HepG2 (cell line): ENCODE data around the gene CHMP1A. TPM values are rescaled to one million over a fixed set of nuclear protein-coding genes. Genes with fewer than 3 reads are reported as not detected.

ENCODE experiments used
- AFF4 ChIP-seq: sonication (generic); formaldehyde crosslinking; IDR thresholded peaks from 2 replicates; pipeline ENCODE4 v1.4.0; 2020; ENCODE audit warnings: missing genetic modification reagents
- CENPX ChIP-seq: sonication (generic); formaldehyde crosslinking; IDR thresholded peaks from 2 replicates; pipeline ENCODE4 v1.9.0; 2021; ENCODE audit warnings: mild to moderate bottlenecking, missing genetic modification reagents, moderate library complexity
- HIC2 ChIP-seq: sonication (generic); formaldehyde crosslinking; IDR thresholded peaks from 2 replicates; pipeline ENCODE4 v1.9.0; 2022; ENCODE audit warnings: low read depth, missing genetic modification reagents
- PAWR ChIP-seq: sonication (generic); formaldehyde crosslinking; IDR thresholded peaks from 2 replicates; pipeline ENCODE4 v1.4.0; 2020; ENCODE audit warnings: missing genetic modification reagents, mild to moderate bottlenecking, borderline replicate concordance
- POLR2AphosphoS2 ChIP-seq: IDR thresholded peaks from 2 replicates; pipeline ENCODE4 v1.6.1; 2011; ENCODE audit warnings: low read depth, low read length, improper control_type of control experiment
- STAT6 ChIP-seq: sonication (generic); formaldehyde crosslinking; IDR thresholded peaks from 2 replicates; pipeline ENCODE4 v1.4.0; 2020; ENCODE audit warnings: missing genetic modification reagents, mild to moderate bottlenecking, borderline replicate concordance
- THRA ChIP-seq: sonication (generic); formaldehyde crosslinking; IDR thresholded peaks from 2 replicates; pipeline ENCODE4 v1.4.0; 2020; ENCODE audit warnings: missing genetic modification reagents, borderline replicate concordance
- ZNF18 ChIP-seq: sonication (generic); formaldehyde crosslinking; IDR thresholded peaks from 2 replicates; pipeline ENCODE4 v1.8.0; 2022; ENCODE audit warnings: mild to moderate bottlenecking, missing genetic modification reagents; ENCODE audit not compliant: insufficient replicate concordance
- ZNF280B ChIP-seq: sonication (generic); formaldehyde crosslinking; IDR thresholded peaks from 2 replicates; pipeline ENCODE4 v1.5.0; 2020; ENCODE audit warnings: missing genetic modification reagents, mild to moderate bottlenecking, borderline replicate concordance
- ZNF619 ChIP-seq: sonication (generic); formaldehyde crosslinking; IDR thresholded peaks from 2 replicates; pipeline ENCODE4 v1.4.0; 2020; ENCODE audit warnings: mild to moderate bottlenecking, missing genetic modification reagents
- ZNF629 ChIP-seq: sonication (generic); formaldehyde crosslinking; conservative IDR thresholded peaks from 2 replicates; pipeline ENCODE4 v1.5.0; 2020; ENCODE audit warnings: missing genetic modification reagents
- ZNF749 ChIP-seq: sonication (generic); formaldehyde crosslinking; IDR thresholded peaks from 2 replicates; pipeline ENCODE4 v1.8.0; 2022; ENCODE audit warnings: mild to moderate bottlenecking, missing genetic modification reagents, moderate library complexity, borderline replicate concordance
- ZNF841 ChIP-seq: sonication (generic); formaldehyde crosslinking; IDR thresholded peaks from 2 replicates; pipeline ENCODE4 v1.8.1; 2023; ENCODE audit warnings: missing genetic modification reagents, borderline replicate concordance
- ZNF878 ChIP-seq: sonication (generic); formaldehyde crosslinking; IDR thresholded peaks from 2 replicates; pipeline ENCODE4 v1.8.1; 2023; ENCODE audit warnings: mild to moderate bottlenecking, missing genetic modification reagents, moderate library complexity
- ZSCAN25 ChIP-seq: sonication (generic); formaldehyde crosslinking; IDR thresholded peaks from 2 replicates; pipeline ENCODE4 v1.8.0; 2022; ENCODE audit warnings: mild to moderate bottlenecking, missing genetic modification reagents
- polyA plus RNA-seq, 8 experiments: library from polyadenylated mRNA; depleted of rRNA in 3 of 8; stranded (reverse) in 7 of 8; unstranded in 1 of 8; fragments of >200 nt; fragmentation: Illumina TruSeq in 4 of 8; extraction: Trizol in 4 of 8; gene quantifications; 2 replicates each; pipeline versions ENCODE4 v1.2.1 to v1.2.3, GENCODE V29; 2011 to 2016; ENCODE audit warnings: low read depth in 4 of 8, missing spikeins in 1 of 8, mixed read lengths in 1 of 8; ENCODE audit not compliant: insufficient read depth in 1 of 8
- total RNA-seq, 5 experiments: library from RNA; depleted of rRNA; stranded (reverse); fragments of >200 nt; fragmentation: Illumina TruSeq; extraction: Trizol; gene quantifications; 2 replicates each; pipeline ENCODE4 v1.2.3, GENCODE V29; 2016; ENCODE audit warnings: low read depth in 1 of 5

The CHMP1A gene
- total and polyA plus RNA-seq, 2 of the 13 experiments (the other 11 are each of a cell fraction or from before 2014, with no cell fraction given) = 69.4 to 73.3 TPM

- TF ChIP-seq ZNF18 (CRISPR knock-in tag) (no peak), AFF4 (no peak), ZNF629 (no peak), ZNF280B (CRISPR knock-in tag) (0 out of 2 replicates have a peak, but pooled peaks have one; percentile 28), CENPX (CRISPR knock-in tag) (no peak), ZNF749 (CRISPR knock-in tag) (no peak), ZNF619 (CRISPR knock-in tag) (0 out of 2 replicates have a peak, but pooled peaks have one; percentile 34), ZNF841 (no peak), ZSCAN25 (CRISPR knock-in tag) (no peak), HIC2 (CRISPR knock-in tag) (no peak), PAWR (CRISPR knock-in tag) (no peak), ZNF878 (CRISPR knock-in tag) (no peak), POLR2AphosphoS2 (no peak), STAT6 (no peak), THRA (CRISPR knock-in tag) (peak; percentile 83)
Measured at GRCh38 chr16:89691986-89692569, 34.6 kb upstream of the CHMP1A start (continued).
